CD4-positive, alpha-beta T cell treated with Interleukin-10 for 1 hour (primary cell): ENCODE measurements around the gene HOXA6.

Source experiments
- DNase-seq: peaks from one replicate; pipeline ENCODE4 v3.0.0-alpha.2; 2020

HOXA6 gene

DNA sequence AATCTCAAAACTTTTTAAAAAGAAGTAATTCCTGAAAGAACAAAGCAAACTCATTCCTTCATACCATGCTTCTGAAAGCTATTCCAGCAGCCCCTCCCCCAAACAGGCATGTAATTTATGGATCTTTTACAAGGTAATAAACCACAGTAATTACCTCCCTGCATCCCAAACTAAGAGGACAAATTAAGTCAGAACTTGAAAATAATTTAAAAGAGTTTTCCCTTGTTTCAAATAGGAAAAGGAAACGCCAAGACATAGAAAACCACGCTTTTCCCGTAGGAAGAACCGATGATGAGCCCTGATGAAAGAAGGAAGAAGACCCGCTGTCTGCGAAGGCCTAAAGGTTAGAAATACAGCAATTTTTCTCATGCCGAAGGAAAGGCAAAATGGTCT, 25.9 kb downstream of the HOXA6 start:
- no peak for DNase-seq

GRCh38 chr7:27119412-27119911, 28.1 kb downstream of the HOXA6 start:
- DNase-seq, result no peak

- DNase-seq, result no peak
Observed at GRCh38 chr7:27118580-27118979, 29.0 kb downstream of the HOXA6 start.

DNA sequence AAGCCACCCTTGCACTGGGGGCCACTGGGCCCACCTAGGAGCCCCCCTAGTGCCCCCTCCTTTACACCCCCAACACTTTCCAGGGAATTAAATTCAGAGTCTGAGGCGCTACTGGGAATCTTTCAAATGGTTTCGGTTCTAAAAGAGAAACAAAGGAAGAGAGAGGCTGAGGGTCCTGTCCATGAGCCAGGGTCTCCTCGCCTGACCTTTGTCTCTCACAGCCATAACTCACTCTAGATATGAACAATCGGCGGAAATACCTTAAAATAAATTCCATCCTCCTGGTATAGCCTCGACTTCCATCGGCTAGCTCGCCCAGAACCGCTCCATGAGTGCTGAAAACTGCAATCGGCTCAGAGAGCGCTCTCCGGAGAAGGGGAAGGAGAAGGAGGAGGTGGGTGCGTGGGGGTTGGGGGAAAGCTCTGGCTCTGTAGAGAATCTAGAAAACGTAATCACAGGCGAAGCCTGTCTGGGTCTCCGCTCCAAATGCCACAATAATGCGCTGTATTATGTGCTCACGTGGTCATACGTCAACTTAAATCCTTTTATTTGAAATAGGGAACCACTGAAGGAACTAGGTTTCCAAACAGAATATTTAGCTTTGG, 29.6 kb downstream of the HOXA6 start:
- DNase-seq, result no peak

- DNase-seq, result no peak
Observed at GRCh38 chr7:27116962-27117886, 30.4 kb downstream of the HOXA6 start.

DNA sequence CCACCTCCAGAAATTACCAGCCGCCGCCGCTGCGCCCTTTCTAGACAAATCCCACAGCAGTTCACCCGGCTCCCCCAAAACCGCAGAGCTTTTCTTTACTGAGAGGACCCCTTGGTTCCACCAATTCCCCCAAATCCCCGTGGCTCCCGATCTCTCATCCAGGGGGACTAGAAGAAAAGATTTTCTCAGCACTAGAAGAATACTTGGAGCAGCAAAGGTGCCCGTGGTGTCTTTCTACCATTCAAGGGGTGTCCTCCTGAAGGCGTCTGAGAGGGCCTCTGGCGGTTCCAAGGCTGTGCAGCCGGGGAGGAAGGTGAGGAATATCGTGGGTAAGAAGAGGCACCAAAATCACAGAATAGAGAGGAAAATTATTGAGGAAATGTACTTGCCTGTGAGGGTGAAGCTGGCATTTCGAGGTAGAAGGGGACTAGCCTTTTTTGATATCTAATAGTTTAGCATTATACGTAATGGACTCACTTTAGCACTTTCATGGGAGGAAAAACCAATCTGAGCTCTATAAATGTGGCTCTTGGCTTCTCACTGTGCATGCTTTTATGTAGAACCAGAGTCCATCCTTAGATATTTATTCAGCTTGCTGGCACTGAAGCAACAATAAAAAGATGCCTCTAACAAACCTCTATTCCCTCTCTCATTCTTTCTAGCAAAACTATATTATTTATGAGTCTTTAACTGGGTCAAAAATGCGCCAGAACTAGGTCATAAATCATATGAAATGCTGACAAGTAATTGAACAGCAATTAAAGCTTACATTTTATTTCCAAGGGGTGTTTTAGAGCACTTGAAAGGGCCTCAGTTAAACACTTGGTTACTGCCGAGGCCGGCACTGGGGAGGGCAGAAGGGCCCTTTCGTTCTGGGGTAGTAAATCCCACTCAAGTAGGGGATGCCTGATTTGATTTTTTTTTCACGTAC, 31.3 kb downstream of the HOXA6 start:
- DNase-seq, result no peak

DNA sequence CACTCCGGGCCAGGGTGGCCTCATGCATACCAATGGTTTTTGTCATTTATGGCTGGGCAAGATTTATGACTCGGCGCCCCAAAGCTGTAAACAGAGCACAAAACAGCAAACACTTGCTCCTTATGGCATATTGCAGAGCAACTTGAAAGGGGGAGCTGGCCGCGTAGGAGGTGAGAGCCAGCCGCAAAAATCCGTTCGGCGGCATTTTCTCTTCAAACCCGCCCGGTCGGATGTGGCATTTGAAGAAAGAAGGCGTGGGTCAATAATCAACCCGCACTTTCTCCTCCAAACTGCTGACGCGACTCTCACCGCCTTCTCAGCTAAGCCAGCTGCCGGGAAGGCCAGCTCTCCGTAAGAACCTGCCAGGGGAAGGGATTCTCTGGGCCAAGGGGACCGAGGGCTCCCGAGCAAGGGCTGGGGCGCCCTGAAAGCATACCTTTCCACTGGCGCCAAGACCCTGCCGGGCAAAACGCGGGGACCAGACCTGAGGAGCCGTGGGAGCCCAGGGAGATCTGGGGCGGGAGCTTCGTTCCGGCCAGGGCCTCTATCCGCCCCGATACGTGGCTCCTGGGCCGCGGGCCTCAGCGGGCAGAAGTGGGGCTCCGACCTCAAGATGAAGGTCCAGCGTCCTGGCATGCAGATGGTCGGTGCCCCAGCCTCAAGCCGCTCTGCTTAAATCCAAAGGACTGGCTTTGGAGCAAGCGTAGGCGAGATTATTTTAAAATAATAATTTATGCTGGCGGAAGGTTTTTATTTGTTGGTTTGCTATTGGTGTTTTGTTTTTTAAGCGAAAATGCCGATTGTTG, 32.1 kb downstream of the HOXA6 start:
- DNase-seq, result no peak

- DNase-seq, result no peak
Observed at GRCh38 chr7:27114881-27115220, 32.7 kb downstream of the HOXA6 start.

GRCh38 chr7:27113991-27114769, 33.4 kb downstream of the HOXA6 start:
- no peak for DNase-seq

- DNase-seq, result no peak
Observed at GRCh38 chr7:27112955-27113949, 34.3 kb downstream of the HOXA6 start.

- no peak for DNase-seq
Observed at GRCh38 chr7:27112361-27112760, 35.2 kb downstream of the HOXA6 start.

DNA sequence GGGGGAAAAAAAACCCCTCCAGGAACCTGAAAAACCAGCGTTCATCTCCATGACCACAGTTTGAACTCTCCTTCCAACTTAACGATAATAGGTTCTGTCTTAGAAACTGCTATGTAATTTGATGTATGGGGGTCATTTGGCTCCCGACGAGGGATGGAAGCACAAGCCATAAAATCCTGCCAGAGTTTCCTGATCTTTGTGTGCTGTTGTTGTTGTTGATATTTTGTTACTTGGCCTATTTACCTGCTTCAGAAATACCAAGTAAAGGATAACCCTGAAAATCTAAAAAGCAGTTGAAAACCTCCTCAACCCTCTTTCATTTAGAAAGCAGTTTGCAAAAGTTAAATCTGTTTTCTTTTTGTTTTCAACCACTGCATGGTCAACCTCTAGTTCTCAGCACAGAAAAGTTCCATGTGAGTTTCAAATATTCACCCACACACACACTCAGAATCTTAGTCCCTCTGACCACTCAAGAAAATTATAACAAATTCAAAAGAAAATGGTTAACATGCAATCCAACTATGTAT, 35.8 kb downstream of the HOXA6 start:
- DNase-seq, result no peak

DNA sequence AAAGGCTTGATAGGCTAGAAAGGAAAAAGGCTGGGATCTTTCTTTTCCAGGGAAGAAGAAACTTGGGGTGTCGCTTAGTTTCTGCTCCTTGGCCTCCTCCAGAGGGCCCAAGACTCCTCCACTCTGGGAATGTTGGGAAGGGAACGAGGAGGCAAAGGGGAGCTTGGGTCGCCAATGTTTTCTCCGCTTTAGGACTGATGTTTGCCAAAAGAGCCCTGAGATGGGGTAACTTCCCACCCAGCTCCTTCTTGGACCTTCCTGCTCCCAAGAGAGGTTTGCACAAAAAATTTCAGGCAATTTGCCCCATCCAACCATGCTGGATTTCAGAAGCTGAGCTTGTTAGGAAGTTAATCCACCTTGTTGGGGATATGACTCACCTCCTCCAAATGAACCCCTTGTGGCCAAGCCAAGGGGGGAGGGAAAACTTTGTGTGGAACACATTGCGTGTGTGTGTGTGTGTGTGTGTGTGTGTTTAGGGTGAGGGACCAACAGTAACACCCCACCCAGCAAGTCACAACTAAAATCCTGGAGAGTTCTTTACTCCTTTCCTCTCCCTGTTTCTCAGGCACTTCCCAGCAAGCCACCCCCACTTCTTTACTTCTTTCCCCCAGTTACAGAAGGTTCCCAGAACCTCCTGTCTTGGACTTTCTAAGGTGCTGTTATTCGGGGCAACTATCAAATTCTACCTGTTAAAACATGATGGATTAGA, 36.4 kb downstream of the HOXA6 start:
- no peak for DNase-seq

DNA sequence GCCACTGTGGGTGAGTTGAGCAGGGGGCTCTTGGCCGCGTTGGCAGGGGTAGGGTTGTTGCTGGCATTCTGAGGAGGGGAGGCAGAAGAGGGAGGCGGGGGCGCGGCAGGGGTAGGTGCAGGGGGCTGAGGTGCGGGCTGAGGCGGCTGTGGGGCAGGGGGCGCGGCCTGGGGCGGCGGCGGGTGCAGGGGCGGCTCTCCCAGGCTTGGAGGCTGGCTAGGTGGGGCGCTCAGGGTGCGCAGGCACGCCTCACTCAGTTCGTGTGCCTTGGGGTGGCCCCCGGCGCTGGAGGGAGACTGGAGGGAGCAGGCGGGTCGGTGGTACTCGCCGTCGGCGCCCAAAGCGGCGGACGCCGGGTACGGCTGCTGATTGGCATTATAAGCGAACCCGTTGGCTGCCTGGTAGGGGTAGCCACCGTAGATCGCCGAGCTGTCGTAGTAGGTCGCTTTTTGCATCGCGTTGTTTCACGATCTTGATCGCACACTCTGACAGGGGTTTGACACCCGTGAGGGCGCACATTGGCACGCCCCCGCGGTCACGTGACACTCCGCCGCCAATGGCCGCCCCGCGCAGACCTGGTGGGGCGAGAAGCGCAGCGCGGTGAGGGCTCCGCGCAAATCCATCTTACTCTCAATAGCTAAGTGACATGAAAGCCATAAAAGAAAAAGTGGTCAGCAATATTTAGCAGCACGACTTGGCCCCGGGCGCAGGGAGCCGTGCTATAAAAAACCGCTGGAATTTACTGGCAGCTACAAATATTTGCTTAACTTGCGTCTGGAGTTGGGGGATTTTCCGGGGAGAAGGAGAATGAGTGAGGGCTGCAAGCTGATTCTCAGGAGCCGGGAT, 37.2 kb downstream of the HOXA6 start:
- no peak for DNase-seq

DNA sequence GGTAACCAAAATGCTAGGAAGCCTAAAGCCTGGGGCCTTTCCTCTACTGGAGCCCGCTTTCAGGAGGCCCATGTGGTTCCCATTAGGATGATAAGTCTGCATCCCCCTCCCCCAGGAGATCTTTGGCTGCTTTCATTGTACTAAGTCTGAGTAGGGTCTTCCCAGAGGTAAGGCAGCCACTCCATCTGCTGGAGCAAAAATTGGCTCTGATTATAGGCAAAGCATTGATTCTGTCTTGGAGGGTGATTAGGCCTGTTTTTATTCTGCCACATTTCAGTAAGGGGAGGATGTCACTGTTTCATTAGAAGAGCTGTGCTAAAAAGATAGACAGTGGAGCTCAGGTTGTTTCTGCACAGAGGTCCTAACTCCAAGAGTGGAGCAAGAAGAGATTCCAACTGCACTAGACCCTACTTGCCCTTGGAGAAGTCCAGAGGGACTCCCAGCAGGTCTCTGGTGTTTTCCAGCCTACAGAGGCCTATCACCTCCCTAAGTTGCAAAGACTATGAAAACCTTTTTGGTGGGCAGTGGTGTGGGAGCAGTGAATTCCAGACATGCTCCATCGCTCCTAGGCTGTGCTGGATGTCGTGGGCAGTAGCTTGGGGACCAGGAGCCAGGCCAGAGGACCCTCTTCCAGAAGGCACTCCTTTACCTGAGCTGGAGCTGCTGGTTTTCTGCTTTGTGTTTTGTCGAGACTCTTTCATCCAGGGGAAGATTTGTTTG, 37.9 kb downstream of the HOXA6 start:
- no peak for DNase-seq

- DNase-seq, result no peak
Observed at GRCh38 chr7:27108390-27109127, 39.0 kb downstream of the HOXA6 start.
